Kidney (tissue), 14 donors: ENCODE measurements around the gene PECR. TPM values are rescaled to one million over a fixed set of nuclear protein-coding genes. Genes with fewer than 3 reads are reported as not detected.

ENCODE experiments used
- DNase-seq, 5 donors: peaks; one replicate each; pipeline ENCODE4 v3.0.0-alpha.2; 2013 to 2020
- FAIRE-seq: peaks from 2 replicates; lab custom pipeline; 2012; peaks lifted over from hg19 to GRCh38; lab: Jason Lieb, UNC
- H3K27ac ChIP-seq, 2 donors: one replicate each; pipeline ENCODE4 v1.7.0; 2013; ENCODE audit warnings: low read depth in 2 of 2, low read length in 2 of 2, inconsistent platforms in 1 of 2
- H3K27me3 ChIP-seq: one replicate; pipeline ENCODE4 v1.7.1; 2013; ENCODE audit warnings: low read length, inconsistent platforms; ENCODE audit not compliant: control insufficient read depth, insufficient read depth
- H3K36me3 ChIP-seq, 3 donors: one replicate each; pipeline versions ENCODE4 v1.7.0 to v1.7.1; 2013; ENCODE audit warnings: low read length in 3 of 3, control low read depth in 1 of 3, inconsistent platforms in 1 of 3; ENCODE audit not compliant: insufficient read depth in 3 of 3, control insufficient read depth in 2 of 3
- H3K4me1 ChIP-seq, 3 donors: one replicate each; pipeline versions ENCODE4 v1.7.0 to v1.7.1; 2013; ENCODE audit warnings: low read length in 3 of 3, inconsistent platforms in 1 of 3, low read depth in 1 of 3; ENCODE audit not compliant: control insufficient read depth in 2 of 3, insufficient read depth in 2 of 3
- H3K4me3 ChIP-seq, 3 donors: one replicate each; pipeline versions ENCODE4 v1.7.0 to v1.8.1; 2013; ENCODE audit warnings: low read length in 3 of 3, control low read depth in 1 of 3, inconsistent platforms in 1 of 3
- H3K9ac ChIP-seq, 3 donors: one replicate each; pipeline versions ENCODE4 v1.7.0 to v1.7.1; 2013; ENCODE audit warnings: low read length in 3 of 3, control low read depth in 1 of 3, inconsistent platforms in 1 of 3
- H3K9me3 ChIP-seq, 3 donors: one replicate each; pipeline versions ENCODE4 v1.7.0 to v1.7.1; 2013; ENCODE audit warnings: low read length in 3 of 3, control low read depth in 1 of 3, inconsistent platforms in 1 of 3; ENCODE audit not compliant: control insufficient read depth in 2 of 3, insufficient read depth in 1 of 3
- CTCF ChIP-seq: IDR thresholded peaks from 3 replicates; pipeline ENCODE4 v1.5.1; 2012; ENCODE audit warnings: mild to moderate bottlenecking, moderate library complexity, borderline replicate concordance; ENCODE audit not compliant: insufficient read depth; ENCODE audit errors: extremely low read depth
- intact Hi-C: fragments of 100-400 bp; cut with DNase I; formaldehyde crosslinking; loops from one replicate; pipeline ENCODE4 v1.11.1; 2022
- polyA plus RNA-seq: library from polyadenylated mRNA; stranded (reverse); fragments of 350-450 nt; fragmentation: Illumina TruSeq; extraction: RNeasy Lipid Tissue Mini Kit (QIAGEN cat#74804); gene quantifications from one replicate; pipeline ENCODE4 v1.2.3, GENCODE V29; 2014; ENCODE audit warnings: low read depth, low replicate concordance; ENCODE audit not compliant: insufficient read depth
- total RNA-seq: library from RNA; stranded (reverse); fragmentation: NEBNext Ultra II Directional; extraction: Animal tissue kit (Norgen Biotek cat#: 25700); gene quantifications from one replicate; pipeline ENCODE4 v1.2.1, GENCODE V29; 2021
- donor health status: control.
- donor health status: control.
- donor health status: control.
- donor health status: control.
- donor health status: control.
- donor health status: DM: yes; HTN: yes; CAD: no.
- donor health status: Normal renal cell carcinoma (clear cell type).

The PECR gene
- total and polyA plus RNA-seq, 2 donors from 2014 or later: 28.4 to 36.0 TPM

- Histone ChIP-seq H3K9me3 (no peaks in the 10 kb centered on the region), H3K27me3 (no peaks in the 10 kb centered on the region), H3K4me3 (no peak overlapping the region), H3K36me3 (peaks cover 12 to 39% (median 21%) of the 10 kb centered on the region in 3 donors), H3K4me1 (peaks cover 4 to 14% (median 10%) of the 10 kb centered on the region in 3 donors), H3K27ac (no peak overlapping the region), H3K9ac (no peak overlapping the region)
- no peak for FAIRE-seq
- DNase-seq: no peak
- TF ChIP-seq CTCF: no peak
- intact Hi-C loops: no loop called here
Measured at GRCh38 chr2:216114382-216114713, 32.7 kb upstream of the PECR start.

- Histone ChIP-seq H3K4me3 (no peak overlapping the region), H3K9me3 (no peaks in the 10 kb centered on the region), H3K9ac (no peak overlapping the region), H3K36me3 (peaks cover 12 to 32% (median 16%) of the 10 kb centered on the region in 3 donors), H3K27ac (no peak overlapping the region), H3K4me1 (peaks cover 4 to 14% (median 10%) of the 10 kb centered on the region in 3 donors), H3K27me3 (no peaks in the 10 kb centered on the region)
- DNase-seq (no peak), FAIRE-seq (no peak)
- intact Hi-C loops: no loop called here
- no peak for TF ChIP-seq CTCF
Measured at GRCh38 chr2:216113572-216113971, 32.0 kb upstream of the PECR start.

GRCh38 chr2:216112926-216113325 is 31.3 kb upstream of the PECR start:
- TF ChIP-seq CTCF: no peak
- Histone ChIP-seq H3K27ac (no peak overlapping the region), H3K27me3 (no peaks in the 10 kb centered on the region), H3K9me3 (no peaks in the 10 kb centered on the region), H3K36me3 (peaks cover 10 to 27% (median 13%) of the 10 kb centered on the region in 3 donors), H3K4me3 (no peak overlapping the region), H3K9ac (no peak overlapping the region), H3K4me1 (peaks cover 7 to 17% (median 10%) of the 10 kb centered on the region in 3 donors)
- DNase-seq: no peak
- no peak for FAIRE-seq
- intact Hi-C loops: no loop called here

GRCh38 chr2:216111122-216111521 is 29.5 kb upstream of the PECR start:
- Histone ChIP-seq H3K9ac (no peak overlapping the region), H3K27me3 (no peaks in the 10 kb centered on the region), H3K4me1 (peaks cover 7 to 17% (median 10%) of the 10 kb centered on the region in 3 donors), H3K36me3 (peaks cover 10 to 27% (median 13%) of the 10 kb centered on the region in 3 donors), H3K4me3 (no peak overlapping the region), H3K27ac (no peak overlapping the region), H3K9me3 (no peaks in the 10 kb centered on the region)
- FAIRE-seq (no peak), DNase-seq (no peak)
- no peak for TF ChIP-seq CTCF
- intact Hi-C loops: no loop called here
